ENCODE results near the gene DENND4C.

- TF ChIP-seq, protein P1, sequence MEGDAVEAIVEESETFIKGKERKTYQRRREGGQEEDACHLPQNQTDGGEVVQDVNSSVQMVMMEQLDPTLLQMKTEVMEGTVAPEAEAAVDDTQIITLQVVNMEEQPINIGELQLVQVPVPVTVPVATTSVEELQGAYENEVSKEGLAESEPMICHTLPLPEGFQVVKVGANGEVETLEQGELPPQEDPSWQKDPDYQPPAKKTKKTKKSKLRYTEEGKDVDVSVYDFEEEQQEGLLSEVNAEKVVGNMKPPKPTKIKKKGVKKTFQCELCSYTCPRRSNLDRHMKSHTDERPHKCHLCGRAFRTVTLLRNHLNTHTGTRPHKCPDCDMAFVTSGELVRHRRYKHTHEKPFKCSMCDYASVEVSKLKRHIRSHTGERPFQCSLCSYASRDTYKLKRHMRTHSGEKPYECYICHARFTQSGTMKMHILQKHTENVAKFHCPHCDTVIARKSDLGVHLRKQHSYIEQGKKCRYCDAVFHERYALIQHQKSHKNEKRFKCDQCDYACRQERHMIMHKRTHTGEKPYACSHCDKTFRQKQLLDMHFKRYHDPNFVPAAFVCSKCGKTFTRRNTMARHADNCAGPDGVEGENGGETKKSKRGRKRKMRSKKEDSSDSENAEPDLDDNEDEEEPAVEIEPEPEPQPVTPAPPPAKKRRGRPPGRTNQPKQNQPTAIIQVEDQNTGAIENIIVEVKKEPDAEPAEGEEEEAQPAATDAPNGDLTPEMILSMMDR (IDR thresholded peaks at IDR 0.05) = no peak
- TF ChIP-seq POLR2A (IDR thresholded peaks at IDR 0.05) = no peak
These were observed 179.1 kb downstream of the DENND4C start for GRCh38 chr9:19409401-19410194.
